MCF 10A (cell line): ENCODE measurements around the gene CCDC169. TPM values are rescaled to one million over a fixed set of nuclear protein-coding genes. Genes with fewer than 3 reads are reported as not detected.

Source experiments
- BruUV-seq: library from RNA; stranded (reverse); fragments of 400-500 nt; replicated peaks from 2 replicates; lab custom pipeline; 2021; lab: Mats Ljungman, UMichigan
- CTCF ChIA-PET: fragments of 300-600 bp; sonication (Branson Sonifier 250); formaldehyde crosslinking; extraction: SDS; loops from one replicate; lab custom pipeline; 2021; ENCODE audit warnings: antibody characterized with exemption, inconsistent platforms; lab: Yijun Ruan, JAX
- POLR2A ChIA-PET: fragments of 300-600, 350-650 bp; sonication (Branson Sonifier 250); formaldehyde crosslinking; extraction: SDS; loops from one replicate; lab custom pipeline; 2020; ENCODE audit warnings: antibody characterized with exemption, inconsistent platforms; lab: Yijun Ruan, JAX
- DNase-seq: peaks from one replicate; pipeline ENCODE4 v3.0.0-alpha.2; 2018; ENCODE audit not compliant: unreplicated experiment
- H3K27ac Mint-ChIP-seq: one replicate; pipeline ENCODE4 v1.8.0; 2022; ENCODE audit warnings: mild to moderate bottlenecking, low read depth, mixed read lengths; ENCODE audit not compliant: unreplicated experiment
- H3K27me3 Mint-ChIP-seq: one replicate; pipeline ENCODE4 v1.8.0; 2022; ENCODE audit warnings: mixed read lengths; ENCODE audit not compliant: insufficient read depth, unreplicated experiment
- H3K36me3 Mint-ChIP-seq: one replicate; pipeline ENCODE4 v1.8.0; 2022; ENCODE audit warnings: mild to moderate bottlenecking, moderate library complexity, mixed read lengths; ENCODE audit not compliant: insufficient read depth, unreplicated experiment
- H3K4me1 Mint-ChIP-seq: one replicate; pipeline ENCODE4 v1.8.0; 2022; ENCODE audit warnings: mixed read lengths; ENCODE audit not compliant: insufficient read depth, unreplicated experiment
- H3K4me3 Mint-ChIP-seq: one replicate; pipeline ENCODE4 v1.8.0; 2022; ENCODE audit warnings: mild to moderate bottlenecking, moderate library complexity, mixed read lengths; ENCODE audit not compliant: unreplicated experiment
- H3K9me3 Mint-ChIP-seq: one replicate; pipeline ENCODE4 v1.8.0; 2022; ENCODE audit warnings: mixed read lengths; ENCODE audit not compliant: unreplicated experiment
- intact Hi-C: fragments of 100-400 bp; cut with micrococcal nuclease; formaldehyde crosslinking; loops from 2 replicates; pipeline ENCODE4 v1.14.1; 2022
- total RNA-seq: library from RNA; stranded (reverse); gene quantifications from 2 replicates; pipeline ENCODE4 v1.2.3, GENCODE V29; 2022
- TF ChIP-seq, protein P1 (sequence below): fragments of 200-600 bp; IDR thresholded peaks from one replicate; pipeline ENCODE4 v1.8.0; 2022; ENCODE audit warnings: antibody characterized with exemption, mild to moderate bottlenecking; ENCODE audit not compliant: unreplicated experiment

The CCDC169 gene
- total RNA-seq, 1 experiment from 2014 or later: 5.9 TPM

DNA sequence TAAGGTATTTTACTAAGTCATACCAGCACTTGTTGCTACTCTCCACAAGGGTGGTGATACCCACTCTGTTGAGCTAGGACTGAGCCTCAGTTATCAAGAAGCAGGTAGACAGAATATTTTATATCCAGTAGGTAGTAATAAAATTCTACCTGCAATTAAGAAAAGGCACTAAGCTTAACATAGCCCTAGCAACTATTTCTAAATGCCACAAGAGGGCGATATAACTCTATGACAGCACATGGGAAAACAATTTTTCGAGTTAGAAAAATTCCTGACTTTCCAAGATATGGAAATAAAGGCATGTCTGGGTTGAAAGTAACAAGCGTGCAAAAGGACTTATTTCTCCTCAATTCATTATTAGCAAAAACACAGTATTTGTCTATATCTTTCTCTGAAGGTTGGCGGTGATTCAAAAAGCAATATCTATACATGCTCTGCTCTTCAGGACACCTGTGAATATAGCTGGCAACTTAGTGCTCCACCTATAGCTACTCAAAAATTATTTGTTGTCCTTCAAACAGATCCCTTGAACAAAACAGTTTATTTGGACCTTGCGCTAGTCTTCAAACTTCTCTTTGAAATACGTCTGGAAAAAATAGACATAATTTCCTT is 14.7 kb downstream of the CCDC169 start:
- CTCF ChIA-PET: interaction anchor here (0.5 to 5.3 kb wide), 45 partner anchors 8 to 748 kb away, joined by 3 to 51 read pairs (median 4); partner anchors contain the start of gene CCDC169
- POLR2A ChIA-PET: interaction anchor here (0.7 to 2.2 kb wide), 2 partner anchors 304 to 452 kb away, joined by 3 to 7 read pairs; no protein-coding TSS in a partner anchor
- intact Hi-C loops: loop anchor here (1.0 to 10.0 kb wide), 5 partner anchors 112 to 542 kb away; no protein-coding TSS in a partner anchor
- no peaks in the 10 kb centered on the region for H3K27me3 Mint-ChIP-seq
- H3K4me1 Mint-ChIP-seq: no peaks in the 10 kb centered on the region
- BruUV-seq: no TSS peak
- TF ChIP-seq, protein P1, sequence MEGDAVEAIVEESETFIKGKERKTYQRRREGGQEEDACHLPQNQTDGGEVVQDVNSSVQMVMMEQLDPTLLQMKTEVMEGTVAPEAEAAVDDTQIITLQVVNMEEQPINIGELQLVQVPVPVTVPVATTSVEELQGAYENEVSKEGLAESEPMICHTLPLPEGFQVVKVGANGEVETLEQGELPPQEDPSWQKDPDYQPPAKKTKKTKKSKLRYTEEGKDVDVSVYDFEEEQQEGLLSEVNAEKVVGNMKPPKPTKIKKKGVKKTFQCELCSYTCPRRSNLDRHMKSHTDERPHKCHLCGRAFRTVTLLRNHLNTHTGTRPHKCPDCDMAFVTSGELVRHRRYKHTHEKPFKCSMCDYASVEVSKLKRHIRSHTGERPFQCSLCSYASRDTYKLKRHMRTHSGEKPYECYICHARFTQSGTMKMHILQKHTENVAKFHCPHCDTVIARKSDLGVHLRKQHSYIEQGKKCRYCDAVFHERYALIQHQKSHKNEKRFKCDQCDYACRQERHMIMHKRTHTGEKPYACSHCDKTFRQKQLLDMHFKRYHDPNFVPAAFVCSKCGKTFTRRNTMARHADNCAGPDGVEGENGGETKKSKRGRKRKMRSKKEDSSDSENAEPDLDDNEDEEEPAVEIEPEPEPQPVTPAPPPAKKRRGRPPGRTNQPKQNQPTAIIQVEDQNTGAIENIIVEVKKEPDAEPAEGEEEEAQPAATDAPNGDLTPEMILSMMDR: peak; percentile 67
- DNase-seq: peak; percentile 58
- H3K4me3 Mint-ChIP-seq: no peak overlapping the region
- no peaks in the 10 kb centered on the region for H3K36me3 Mint-ChIP-seq
- H3K27ac Mint-ChIP-seq: no peak overlapping the region
- no peaks in the 10 kb centered on the region for H3K9me3 Mint-ChIP-seq

DNA sequence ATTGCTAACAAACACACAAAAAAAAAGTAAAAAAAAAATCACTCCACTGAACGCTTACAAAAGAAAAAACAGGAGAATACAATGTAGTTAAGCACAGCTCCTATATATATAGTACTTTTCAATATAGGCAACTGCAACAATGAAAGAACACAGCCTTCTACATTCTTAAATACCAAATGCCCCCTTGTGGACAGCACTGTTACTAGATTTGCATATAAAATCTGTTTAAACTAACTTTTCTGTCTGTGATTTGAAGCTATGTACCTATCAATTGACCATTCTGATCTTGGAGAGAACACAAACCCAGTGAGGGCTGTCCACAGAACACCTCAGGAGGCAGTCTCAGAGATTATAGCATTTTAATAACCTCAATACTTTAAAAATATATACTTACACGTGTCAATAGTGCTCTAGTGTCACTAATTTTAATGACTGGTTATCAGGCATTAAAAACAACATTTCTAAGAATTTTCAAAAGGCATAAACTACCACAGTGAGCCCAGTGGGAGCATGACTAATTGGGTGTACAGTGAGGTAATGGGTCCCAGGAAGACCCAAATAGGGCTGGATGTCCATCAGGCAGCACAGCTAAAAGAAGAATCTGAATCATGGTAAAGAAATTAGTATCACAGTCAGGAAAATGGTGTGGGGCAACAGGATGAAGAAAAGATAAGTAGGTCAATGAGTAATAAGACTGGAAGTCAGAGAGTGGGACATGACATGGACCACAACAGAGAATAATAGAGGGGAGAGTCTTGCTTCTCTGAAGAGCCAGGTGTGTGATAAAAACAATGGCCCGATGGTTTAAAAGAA is 22.2 kb downstream of the CCDC169 start:
- TF ChIP-seq, protein P1: peak; percentile 68
- no peaks in the 10 kb centered on the region for H3K4me1 Mint-ChIP-seq
- POLR2A ChIA-PET: interaction anchor here (0.9 to 3.4 kb wide), 6 partner anchors 11 to 297 kb away, joined by 3 to 30 read pairs (median 6); no protein-coding TSS in a partner anchor
- H3K27me3 Mint-ChIP-seq: no peaks in the 10 kb centered on the region
- CTCF ChIA-PET: interaction anchor here (0.6 to 11.6 kb wide), 34 partner anchors 9 to 1083 kb away, joined by 3 to 278 read pairs (median 3); partner anchors contain the start of gene CCDC169
- H3K27ac Mint-ChIP-seq: no peak overlapping the region
- DNase-seq: peak; percentile 61
- H3K9me3 Mint-ChIP-seq: no peaks in the 10 kb centered on the region
- no TSS peak for BruUV-seq
- no peak overlapping the region for H3K4me3 Mint-ChIP-seq
- intact Hi-C loops: loop anchor here (1.0 to 10.0 kb wide), 3 partner anchors 83 to 297 kb away; no protein-coding TSS in a partner anchor
- H3K36me3 Mint-ChIP-seq: peaks cover 5% of the 10 kb centered on the region

DNA sequence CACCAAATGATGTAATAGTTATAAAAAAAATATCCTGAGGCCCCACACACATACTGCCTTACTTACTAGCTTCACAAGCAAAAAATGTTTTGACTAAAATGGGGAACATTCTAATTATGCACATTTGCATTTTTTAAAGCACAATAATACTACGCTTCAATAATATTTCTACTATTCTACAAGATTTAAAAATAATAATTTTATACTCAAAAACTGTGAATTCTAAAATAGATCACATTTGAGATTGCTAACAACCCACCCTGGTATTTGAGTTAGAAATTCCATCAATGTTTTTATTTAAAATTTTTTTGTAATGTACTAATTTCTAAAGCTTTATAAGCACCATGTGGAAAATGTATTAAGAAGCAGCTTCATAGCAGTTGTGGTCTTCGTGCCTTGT is 24.2 kb downstream of the CCDC169 start:
- H3K36me3 Mint-ChIP-seq: peaks cover 5% of the 10 kb centered on the region
- H3K27ac Mint-ChIP-seq: no peak overlapping the region
- no peaks in the 10 kb centered on the region for H3K4me1 Mint-ChIP-seq
- intact Hi-C loops: loop anchor here (10.0 kb wide), 1 partner anchor 189 kb away; no protein-coding TSS in a partner anchor
- no peak overlapping the region for H3K4me3 Mint-ChIP-seq
- H3K27me3 Mint-ChIP-seq: no peaks in the 10 kb centered on the region
- no TSS peak for BruUV-seq
- H3K9me3 Mint-ChIP-seq: no peaks in the 10 kb centered on the region
- POLR2A ChIA-PET: interaction anchor here (0.7 to 1.7 kb wide), 4 partner anchors 285 to 787 kb away, joined by 3 to 8 read pairs (median 4); no protein-coding TSS in a partner anchor
- CTCF ChIA-PET: interaction anchor here (0.5 to 11.6 kb wide), 10 partner anchors 8 to 298 kb away, joined by 3 to 278 read pairs (median 6); no protein-coding TSS in a partner anchor
- DNase-seq: no peak
- TF ChIP-seq, protein P1: no peak
